NCI-H128 (cell line): Measurements from ENCODE around the gene KRI1.

ENCODE experiments used
- DNase-seq: peaks from one replicate; lab custom pipeline; 2025; ENCODE audit not compliant: unreplicated experiment; lab: John Stamatoyannopoulos, UW

The KRI1 gene

DNA sequence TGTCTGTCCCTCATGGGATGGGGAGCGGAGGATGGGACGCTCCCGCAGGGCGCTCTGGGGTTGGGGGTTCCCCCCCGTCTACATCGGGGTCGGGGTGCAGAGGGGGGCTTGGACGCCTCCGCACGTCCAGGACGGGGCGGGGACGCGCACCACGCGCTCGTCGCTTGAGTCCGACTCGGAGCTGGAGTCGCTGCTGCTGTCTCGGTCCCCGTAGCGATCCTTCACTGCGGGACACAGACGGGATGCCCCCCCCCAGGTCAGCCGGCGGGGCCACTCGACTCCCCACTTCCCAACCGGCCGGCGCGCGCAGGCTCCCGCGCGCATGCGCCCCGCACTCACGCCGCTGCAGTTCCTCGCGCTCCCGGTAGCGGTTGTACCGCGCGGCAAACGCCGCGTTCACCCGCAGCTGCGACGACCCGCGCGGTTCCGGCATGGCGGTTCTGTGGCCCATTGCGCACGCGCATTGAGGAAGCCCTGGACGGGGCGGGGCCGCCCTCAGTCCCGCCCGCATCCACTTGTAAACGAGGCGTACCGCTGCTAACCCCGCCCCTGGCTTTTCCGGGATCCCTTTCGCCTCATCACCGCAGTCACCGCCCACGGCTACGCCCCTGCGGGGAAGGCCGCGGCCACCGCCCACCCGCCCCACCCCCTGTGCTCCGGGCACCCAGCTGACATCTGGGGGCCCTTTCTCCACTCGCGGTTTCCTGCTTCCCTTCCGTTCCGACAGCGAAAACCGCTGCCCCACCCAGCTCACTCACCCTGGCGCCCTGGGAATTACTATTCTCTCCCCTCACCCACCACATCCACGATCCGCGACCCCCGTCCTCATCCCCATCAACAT lies at the start of gene KRI1:
KRI1 (minus strand) TSS at position 444 of the 841 bp plus-strand sequence; CDS start at position 433, 11 bp downstream.
- DNase-seq, result peak; percentile 96

DNA sequence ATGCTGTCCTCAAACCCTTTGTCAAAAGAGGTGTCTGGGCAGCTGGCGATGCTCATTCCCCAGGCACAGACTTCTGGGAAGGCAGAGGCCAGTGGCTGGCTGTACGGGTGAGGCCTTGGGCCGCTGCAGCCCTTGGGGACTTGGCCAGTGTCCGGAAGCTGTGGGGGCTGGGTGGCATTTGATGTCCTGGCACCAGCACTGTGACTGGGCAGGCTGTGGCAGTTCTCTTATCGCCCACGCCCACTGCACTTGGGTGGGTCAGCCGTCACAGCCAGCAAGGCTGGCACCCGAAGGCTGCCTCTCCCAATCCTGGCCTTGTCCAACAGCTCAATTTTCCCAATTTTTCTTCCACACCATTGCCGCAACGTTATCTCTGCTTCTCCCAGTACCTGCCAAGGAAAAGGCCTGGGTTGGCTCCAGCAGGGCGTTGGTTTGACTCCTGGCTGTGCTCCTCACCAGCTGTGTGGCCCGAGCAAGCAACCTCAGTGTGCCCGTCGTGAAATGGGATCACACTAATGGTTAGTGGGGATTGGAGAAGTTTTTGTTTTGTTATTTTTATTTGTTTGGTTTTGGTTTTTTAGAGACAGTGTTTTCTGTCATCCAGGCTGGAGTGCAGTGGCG lies 46.8 kb upstream of the KRI1 start:
- DNase-seq, result no peak

DNA sequence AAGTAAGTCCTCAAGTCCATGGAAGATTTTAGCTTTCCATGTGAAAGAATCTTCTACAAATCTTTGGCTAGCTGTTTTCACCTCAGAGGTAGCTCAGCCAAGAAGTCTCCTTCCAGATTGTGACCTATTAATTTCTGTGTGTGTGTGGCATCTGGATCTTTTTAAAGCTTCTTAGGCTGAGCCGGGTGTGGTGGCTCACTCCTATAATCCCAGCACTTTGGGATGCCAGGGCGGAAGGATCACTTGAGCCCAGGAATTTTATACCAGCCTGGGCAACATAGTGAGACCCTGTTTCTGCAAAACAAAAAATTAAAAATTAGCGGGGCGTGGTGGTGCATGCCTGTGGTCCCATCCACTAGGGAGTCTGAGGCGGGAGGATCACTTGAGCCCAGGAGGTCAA lies 46.1 kb upstream of the KRI1 start:
- DNase-seq, result no peak

DNA sequence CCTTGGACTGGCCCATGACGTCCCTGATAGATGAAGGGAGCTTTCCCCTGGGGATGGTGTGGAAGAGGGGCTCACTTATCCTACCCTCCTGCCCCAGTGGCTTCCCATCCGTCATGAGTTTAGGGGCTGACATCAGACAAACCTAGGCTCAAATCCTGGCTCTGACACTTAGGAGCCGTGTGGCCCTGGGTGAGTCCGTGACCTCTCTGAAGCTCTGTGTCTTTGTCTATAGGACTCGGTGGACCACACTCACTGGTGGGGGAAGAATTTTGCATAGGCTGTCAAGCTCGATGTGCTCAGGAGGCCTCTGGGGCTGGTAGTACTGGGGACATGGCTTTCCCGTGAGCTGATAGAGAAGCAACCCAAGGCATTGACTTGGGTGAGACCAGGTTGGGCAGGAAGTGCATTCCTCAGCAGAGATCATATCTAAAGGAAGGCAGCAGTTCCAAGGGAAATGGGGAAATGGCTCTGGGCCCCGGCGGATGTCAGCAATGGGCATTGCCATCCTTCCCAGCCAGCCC lies 38.7 kb upstream of the KRI1 start:
- DNase-seq, result no peak

DNA sequence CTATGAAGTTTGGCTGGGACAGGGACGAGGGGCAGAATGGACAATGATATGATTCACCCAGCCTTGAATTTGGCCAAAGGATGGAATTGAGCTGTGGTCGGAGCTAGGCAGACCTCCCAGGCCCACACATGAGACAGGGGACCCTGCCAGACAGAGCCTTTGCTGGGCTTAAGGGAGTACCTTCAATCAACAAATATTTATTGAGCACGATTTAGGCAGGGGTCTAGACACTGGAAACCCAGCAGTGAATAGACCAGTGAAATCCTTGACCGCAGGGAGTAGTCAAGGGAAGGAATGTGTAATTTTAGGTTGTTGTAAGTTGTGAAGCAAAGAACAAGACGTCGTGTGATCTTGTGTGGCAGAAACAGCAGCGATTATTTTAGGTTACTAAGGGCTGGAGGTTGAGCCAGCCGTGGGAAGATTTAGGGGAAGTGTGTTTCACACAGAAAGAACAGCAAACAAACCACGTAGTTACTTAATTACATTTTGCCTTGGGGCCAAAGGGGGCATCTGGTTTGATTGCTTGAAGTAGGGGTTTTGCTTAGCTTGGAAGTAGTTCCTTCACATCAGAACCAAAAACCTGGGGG lies 38.2 kb upstream of the KRI1 start:
- no peak for DNase-seq

DNA sequence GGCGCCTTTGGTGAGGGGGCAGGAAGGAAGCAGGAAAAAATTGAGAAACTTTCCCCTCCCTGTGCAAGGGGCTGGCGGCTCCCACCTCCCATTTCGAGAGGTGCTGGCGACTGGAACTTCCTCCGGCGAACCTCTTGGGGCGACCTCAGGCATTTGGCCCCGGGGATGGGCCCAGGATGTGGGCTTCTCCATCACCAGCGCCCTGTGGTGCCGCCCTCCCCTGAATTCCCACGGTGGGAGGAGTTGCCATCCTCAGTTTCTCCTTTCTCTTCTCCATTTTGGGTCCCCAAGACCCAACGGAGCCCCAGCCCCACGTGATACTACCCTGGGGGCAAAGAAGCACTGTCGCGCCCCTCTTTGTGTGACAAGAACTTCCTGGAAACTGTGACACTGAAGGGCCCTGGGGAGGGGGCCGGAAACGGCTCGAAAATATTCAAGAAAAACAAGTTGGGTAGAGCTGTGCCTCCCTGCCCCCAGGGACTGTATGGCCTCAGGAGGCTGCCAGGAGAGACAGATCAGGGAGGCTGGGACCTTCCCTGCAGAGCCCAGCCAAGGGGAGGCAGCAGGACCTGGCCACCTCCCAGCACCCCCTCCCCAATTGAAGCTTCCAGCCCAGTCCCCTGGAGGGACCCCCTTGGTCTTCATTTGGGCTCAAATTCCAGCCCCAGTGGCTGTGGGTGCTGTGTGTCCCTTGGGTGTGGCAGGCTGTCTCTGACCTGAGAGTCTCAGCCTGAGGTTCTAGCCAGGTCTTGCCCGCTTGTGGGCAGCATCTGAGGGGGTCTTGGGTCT lies 37.5 kb upstream of the KRI1 start:
- DNase-seq, result no peak

DNA sequence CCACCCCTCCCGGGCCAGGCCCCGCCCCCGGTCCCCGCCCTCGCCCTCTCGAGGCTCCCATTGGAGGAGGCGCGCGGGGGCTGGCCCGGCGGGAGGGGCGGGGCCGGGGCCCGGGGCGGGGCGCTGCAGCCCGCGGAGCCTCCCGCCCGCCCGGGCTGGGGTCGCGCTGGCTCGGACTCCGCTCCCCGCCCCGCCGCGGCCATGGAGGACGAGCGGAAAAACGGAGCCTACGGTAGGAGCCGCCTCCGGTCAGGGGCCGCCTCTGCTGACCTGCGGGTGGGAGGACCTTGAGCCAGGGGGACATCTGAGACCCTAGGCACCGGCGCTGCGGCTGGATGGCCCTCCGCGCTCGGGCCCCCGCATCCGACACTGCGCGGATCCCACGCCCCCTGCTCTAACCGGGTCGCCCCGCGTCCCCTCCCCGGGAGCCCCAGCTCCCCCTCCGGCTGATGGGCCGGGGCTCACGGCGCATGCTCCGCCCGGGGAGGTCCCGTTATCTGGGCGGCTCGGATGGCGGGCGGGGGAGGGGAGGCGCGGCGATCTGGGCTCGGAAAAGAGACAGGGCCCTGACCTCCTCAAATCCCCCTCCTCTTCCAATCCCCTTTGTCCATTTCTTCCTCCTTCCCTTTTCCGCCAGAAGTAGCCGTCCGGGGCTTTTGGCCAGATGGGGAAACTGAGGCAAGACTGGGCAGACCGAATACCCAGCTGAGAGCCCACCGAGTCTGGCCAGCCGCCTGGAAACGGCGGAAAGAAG lies 36.7 kb upstream of the KRI1 start:
- DNase-seq, result peak; percentile 29

DNA sequence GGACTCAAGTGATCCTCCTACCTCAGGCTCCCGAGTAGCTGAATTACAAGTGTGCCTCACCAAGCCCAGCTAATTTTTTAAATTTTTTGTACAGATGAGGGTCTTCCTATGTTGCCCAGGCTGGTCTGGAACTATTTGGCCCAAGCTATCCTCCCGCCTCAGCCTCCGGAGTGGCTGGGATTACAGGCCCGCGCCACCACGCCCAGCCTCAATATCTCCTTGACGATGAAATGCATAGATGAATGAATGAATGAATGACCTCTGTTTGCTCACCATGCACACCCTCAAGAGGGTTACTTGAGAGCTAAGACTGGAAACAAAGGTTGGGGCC lies 36.2 kb upstream of the KRI1 start:
- no peak for DNase-seq

DNA sequence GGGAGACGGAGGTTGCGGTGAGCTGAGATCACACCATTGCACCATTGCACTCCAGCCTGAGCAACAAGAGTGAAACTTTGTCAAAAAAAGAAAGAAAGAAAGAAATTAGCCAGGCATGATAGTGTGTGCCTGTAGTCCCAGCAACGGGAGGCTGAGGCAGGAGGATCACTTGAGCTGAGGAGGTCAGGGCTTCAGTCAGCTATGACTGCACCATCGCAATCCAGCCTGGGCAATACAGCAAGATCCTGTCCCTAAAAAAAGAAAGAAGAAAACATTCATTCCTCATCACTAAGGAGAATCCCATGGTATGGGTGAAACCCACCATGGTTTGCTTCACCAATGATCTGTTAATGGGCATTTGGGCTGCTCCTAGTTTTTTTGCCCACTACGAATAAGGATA lies 34.3 kb upstream of the KRI1 start:
- DNase-seq, result no peak

DNA sequence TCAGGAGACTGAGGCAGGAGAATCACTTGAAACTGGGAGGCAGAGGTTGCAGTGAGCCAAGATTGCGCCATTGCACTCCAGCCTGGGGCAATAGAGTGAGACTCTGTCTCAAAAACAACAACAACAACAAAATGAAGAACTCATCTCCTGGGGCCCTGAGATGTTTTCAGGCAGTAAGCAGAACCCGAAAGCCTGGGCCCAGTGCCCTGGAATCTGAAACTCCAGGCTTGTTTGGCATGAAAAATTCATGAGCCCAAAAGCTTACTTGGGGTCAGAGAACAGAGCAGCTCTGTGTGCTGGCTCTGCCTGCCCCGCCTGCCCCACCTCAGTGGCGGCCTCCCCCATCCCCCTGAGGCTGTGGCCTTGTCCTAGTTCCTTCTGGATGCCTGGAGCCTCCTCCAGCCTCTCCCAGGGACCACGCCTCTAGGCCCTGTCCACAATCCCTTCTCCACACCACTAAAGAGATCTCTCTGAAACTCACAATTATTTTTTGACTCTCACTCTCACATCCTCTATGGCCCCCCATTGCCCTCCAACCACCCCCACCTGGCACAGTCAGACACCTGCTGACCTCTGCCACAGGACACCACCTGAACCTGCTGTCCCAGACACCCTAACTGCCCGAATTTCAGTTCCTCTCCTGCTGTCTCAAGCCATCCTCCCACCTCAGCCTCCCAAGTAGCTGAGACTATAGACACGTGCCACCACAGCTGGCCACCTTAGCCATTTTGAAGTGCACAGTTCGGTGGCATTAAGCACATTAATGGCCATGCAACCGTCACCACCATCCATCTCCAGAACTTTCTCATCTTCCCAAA lies 28.2 kb upstream of the KRI1 start:
- no peak for DNase-seq

DNA sequence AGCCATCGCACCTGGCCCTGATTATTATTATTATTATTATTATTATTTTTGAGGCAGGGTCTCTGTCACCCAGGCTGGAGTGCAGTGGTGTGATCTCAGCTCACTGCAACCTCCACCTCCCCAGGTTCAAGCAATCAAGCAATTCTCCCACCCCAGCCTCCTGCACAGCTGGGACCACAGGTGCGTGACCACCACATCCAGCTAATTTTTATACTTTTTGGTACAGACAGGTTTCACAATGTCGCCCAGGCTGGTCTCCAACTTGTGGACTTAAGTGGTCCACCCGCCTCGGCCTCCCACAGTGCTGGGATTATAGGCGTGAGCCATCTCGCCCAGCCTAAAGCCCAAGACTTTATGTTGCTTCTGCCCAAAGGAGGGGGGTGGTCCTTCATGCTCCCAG lies 27.3 kb upstream of the KRI1 start:
- DNase-seq, result no peak

DNA sequence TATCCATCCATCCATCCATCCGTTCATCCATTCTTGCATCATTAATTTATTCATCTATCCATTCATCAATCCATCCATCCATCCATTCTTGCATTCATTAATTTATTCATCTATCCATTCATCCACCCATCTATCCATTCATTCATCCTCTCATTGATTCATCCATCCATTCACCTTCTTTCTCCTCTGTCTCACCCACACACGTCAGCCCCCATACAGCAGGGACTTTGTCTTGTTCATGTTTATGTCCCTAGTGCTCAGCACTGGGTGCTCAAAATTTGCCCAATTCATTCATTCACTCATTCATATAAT lies 22.0 kb upstream of the KRI1 start:
- no peak for DNase-seq

DNA sequence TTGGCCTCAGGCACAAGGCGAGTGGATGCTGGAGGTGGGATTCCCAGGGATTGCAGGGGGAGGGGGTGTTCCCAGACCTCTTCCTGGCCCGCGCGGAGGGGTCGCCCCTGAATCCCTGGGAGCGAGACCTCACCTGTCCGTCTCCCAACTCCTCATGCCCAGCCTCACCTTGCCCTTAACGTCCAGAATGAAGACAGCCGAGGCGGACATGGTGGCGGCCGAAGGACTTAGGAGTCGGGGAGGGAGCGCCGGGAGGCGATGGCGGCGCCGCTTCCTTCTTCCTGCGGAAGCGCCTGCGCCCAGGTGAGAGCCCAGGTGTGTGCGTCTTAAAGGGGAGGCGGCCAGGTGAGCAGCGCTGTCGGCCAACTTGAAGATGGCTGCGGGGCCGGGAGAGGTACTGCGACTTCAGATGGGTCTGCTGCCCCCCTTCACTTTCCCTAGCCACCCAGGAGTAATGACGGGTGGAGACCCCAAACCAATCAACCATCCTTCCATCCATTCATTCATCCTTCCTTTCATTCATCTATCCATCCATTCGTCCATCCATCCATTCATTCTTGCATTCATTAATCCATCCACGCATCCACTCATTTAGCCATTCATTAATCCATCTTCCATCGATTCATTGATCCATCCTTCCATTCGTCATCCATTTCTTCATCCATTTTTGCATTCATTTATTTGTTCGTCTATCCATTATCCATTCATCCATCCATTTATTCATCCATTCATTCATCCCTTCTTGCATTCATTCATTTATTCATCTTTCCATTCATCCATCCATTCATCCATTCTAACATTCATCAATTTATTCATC lies 21.4 kb upstream of the KRI1 start, which contains the start of gene AP1M2:
AP1M2 (minus strand) TSS at position 291 of the 817 bp plus-strand sequence; CDS start at position 210, 81 bp downstream.
- DNase-seq, result peak; percentile 14

DNA sequence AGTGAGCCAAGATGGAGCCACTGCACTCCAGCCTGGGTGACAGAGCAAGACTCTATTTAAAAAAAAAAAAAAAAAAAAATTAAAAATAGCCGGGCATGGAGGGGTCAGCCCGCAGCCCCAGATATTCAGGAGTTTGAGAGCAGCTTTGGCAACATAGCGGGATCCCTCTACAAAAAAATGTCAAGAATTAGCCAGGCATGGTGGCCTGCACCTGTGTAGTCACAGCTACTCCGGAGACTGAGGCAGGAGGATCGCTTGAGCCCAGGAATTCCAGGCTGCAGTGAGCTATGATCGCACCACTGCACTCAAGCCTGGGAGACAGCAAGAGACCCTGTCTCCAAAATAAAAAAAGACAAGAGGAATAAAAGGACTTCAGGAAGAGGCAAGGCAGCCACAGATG lies 20.6 kb upstream of the KRI1 start:
- no peak for DNase-seq

DNA sequence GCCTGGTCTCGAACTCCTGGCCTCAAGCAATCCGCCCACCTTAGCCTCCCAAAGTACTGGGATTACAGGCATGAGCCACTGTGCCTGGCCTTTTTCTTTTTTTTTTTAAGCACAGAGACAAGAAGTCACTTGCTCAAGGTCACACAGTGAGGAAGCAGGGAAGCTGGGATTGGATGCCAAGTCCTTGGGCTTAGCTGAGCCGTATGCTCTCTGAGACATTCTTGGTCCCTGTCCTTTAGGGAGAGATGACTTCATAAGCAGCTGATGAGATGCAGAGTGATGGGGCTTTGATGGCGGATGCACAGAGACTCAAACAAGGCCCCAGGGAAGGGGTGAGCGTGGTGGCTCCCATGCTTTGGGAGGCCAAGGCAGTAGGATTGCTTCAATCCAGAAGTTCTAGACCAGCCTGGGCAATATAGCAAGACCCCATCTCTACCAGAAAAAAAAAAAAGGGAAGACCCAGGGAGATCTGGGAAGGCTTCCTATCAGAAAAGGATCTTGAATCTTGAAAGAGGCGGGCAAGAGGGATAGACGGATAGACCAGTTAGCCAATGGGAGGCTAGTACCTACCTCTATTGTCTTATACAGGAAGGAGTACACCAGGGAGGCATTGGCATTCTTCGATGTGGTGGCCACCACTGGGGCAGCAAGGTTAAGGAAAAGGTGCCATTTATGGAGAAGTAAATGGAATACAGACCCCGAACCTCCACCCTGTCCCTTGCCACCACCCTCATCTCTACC lies 17.4 kb upstream of the KRI1 start:
- DNase-seq, result no peak

DNA sequence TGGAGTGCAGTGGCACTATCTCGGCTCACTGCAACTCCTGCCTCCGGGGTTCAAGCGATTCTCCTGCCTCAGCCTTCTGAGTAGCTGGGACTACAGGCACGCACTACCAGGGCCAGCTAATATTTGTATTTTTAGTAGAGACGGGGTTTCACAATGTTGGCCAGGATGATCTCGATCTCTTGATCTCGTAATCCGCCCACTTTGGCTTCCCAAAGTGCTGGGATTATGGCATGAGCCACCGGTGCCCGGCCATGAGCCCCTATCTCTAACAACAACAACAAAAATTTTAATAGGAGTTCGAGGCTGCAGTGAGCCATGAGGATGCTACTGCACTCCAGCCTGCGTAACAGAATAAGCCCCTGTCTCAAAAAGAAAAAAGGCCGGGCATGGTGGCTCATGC lies 16.3 kb upstream of the KRI1 start:
- DNase-seq, result no peak

DNA sequence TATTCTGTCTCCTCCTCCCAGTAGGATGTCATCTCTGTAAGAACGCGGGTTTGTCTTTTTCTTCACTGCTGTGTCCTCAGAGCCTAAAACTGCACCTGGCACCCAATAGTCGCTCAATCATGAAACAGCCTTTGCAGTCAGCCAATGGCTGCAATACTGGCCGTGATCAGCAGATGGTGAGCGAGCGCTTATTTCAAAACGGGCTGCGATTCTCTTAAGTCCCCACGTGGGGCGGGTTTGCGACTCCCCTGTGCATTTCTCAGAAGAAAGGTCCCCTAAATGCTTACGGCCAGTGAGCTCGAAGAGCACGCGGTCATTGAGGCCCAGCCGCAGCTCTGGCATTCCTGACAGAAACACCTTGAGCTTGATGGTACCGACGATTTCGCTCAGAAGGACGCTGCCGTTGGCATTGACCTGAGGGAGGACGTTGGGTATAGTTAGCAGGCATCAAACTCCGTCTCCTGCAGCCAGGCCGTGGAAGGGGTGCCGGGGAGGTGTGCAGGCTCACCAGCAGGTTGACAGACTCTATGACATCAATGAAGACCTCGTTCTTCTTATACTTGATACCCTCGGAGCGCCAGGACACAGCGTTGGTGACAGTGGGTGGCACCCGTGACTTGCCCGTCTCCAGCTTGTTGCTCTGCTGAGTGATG lies 15.3 kb upstream of the KRI1 start:
- peak; percentile 82 for DNase-seq

DNA sequence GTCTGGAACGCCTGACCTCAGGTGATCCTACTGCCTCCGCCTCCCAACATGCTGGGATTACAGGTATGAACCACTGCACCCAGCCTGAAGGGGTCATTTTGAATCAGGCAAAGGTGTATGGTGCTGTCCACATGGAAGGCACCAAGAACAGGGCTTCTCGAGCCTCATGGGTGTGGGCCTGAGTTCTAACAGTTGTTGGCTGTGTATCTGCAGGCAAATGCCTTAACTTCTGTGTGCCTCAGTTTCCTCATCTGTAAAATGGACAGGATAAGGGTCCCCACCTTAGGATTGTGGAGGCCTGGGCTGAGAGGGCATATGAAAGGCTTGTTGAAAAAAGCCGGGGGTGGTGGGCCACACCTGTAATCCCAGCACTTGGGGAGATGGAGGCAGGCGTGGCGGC lies 12.1 kb upstream of the KRI1 start:
- DNase-seq, result no peak
